ENCODE measurements around the gene PACS1.

PACS1 gene

GRCh38 chr11:66262191-66262590 lies 192.1 kb downstream of the PACS1 start:
- no peak overlapping the region for H3K4me3 ChIP-seq (ENCODE audit: low read depth, low read length)
- TF ChIP-seq CTCF (IDR thresholded peaks at IDR 0.05; ENCODE audit: low read depth, low read length): no peak

GRCh38 chr11:66262696-66263095 lies 192.6 kb downstream of the PACS1 start:
- H3K4me3 ChIP-seq (ENCODE audit: low read depth, low read length): no peak overlapping the region
- TF ChIP-seq CTCF (IDR thresholded peaks at IDR 0.05; ENCODE audit: low read depth, low read length): no peak

- H3K4me3 ChIP-seq (ENCODE audit: low read depth, low read length): no peak overlapping the region
- no peak for TF ChIP-seq CTCF (IDR thresholded peaks at IDR 0.05; ENCODE audit: low read depth, low read length)
Observed at GRCh38 chr11:66263231-66263630, 193.2 kb downstream of the PACS1 start.

GRCh38 chr11:66263785-66264184 lies 193.7 kb downstream of the PACS1 start:
- TF ChIP-seq CTCF (IDR thresholded peaks at IDR 0.05; ENCODE audit: low read depth, low read length): no peak
- no peak overlapping the region for H3K4me3 ChIP-seq (ENCODE audit: low read depth, low read length)

- TF ChIP-seq CTCF (IDR thresholded peaks at IDR 0.05; ENCODE audit: low read depth, low read length): no peak
- H3K4me3 ChIP-seq (ENCODE audit: low read depth, low read length): no peak overlapping the region
Observed at GRCh38 chr11:66264383-66264782, 194.3 kb downstream of the PACS1 start.

- no peak overlapping the region for H3K4me3 ChIP-seq (ENCODE audit: low read depth, low read length)
- no peak for TF ChIP-seq CTCF (IDR thresholded peaks at IDR 0.05; ENCODE audit: low read depth, low read length)
Observed at GRCh38 chr11:66264914-66265313, 194.8 kb downstream of the PACS1 start.

- no peak for TF ChIP-seq CTCF (IDR thresholded peaks at IDR 0.05; ENCODE audit: low read depth, low read length)
- no peak overlapping the region for H3K4me3 ChIP-seq (ENCODE audit: low read depth, low read length)
Observed at GRCh38 chr11:66265531-66266377, 195.7 kb downstream of the PACS1 start.
